Thyroid gland (tissue), 4 donors: ENCODE data around the gene FBXW10B. TPM values are rescaled to one million over a fixed set of nuclear protein-coding genes. Genes with fewer than 3 reads are reported as not detected.
"Not testable (repeated sequence)": the region's sequence is repeated elsewhere in the genome, so short reads cannot be mapped to it uniquely, and the experiment has no call there.

Experiments
- DNase-seq, 2 donors: peaks; one replicate each; pipeline ENCODE4 v3.0.0-alpha.2; 2019
- H3K27ac ChIP-seq, 3 donors: fragments of 200-600 bp; sonication (generic); 1 replicate in 2 of 3; 2 replicates in 1 of 3; pipeline ENCODE4 v1.5.1; 2016 to 2019; ENCODE audit warnings: mild to moderate bottlenecking in 1 of 3, moderate library complexity in 1 of 3
- H3K27me3 ChIP-seq: fragments of 200-600 bp; sonication (generic); one replicate; pipeline ENCODE4 v1.5.1; 2019
- H3K36me3 ChIP-seq, 2 donors: fragments of 200-600 bp; sonication (generic); one replicate each; pipeline ENCODE4 v1.5.1; 2016 to 2019
- H3K4me1 ChIP-seq, 2 donors: fragments of 200-600 bp; sonication (generic); one replicate each; pipeline ENCODE4 v1.5.1; 2017 to 2019
- H3K4me3 ChIP-seq, 3 donors: fragments of 200-600 bp; sonication (generic); replicated peaks in 1 of 3; 1 replicate in 2 of 3; 2 replicates in 1 of 3; pipeline ENCODE4 v1.5.1; 2016; ENCODE audit warnings: mild to moderate bottlenecking in 1 of 3
- H3K9me3 ChIP-seq: fragments of 200-600 bp; sonication (generic); one replicate; pipeline ENCODE4 v1.5.1; 2017
- CTCF ChIP-seq, 6 experiments: fragments of 200-600 bp in 3 of 6; fragments of 450-650 bp in 3 of 6; sonication (generic) in 3 of 6; IDR thresholded peaks; one replicate each; pipeline ENCODE4 v1.5.1; 2016 to 2019; ENCODE audit warnings: antibody characterized with exemption in 6 of 6, mild to moderate bottlenecking in 2 of 6, inconsistent platforms in 1 of 6, moderate library complexity in 1 of 6
- POLR2A ChIP-seq, 2 donors: fragments of 450-650 bp; IDR thresholded peaks; one replicate each; pipeline ENCODE4 v1.6.1; 2017; ENCODE audit warnings: antibody characterized with exemption in 2 of 2, mild to moderate bottlenecking in 2 of 2, moderate library complexity in 1 of 2
- WGBS, 2 donors: methylation state at CpG; one replicate each; pipeline ENCODE4 v1.1.5; 2017; 5-methylcytosine and 5-hydroxymethylcytosine counted together
- intact Hi-C: fragments of 100-400 bp; cut with DNase I; formaldehyde crosslinking; loops from one replicate; pipeline ENCODE4 v1.15.1; 2023
- total RNA-seq, 4 donors: library from RNA; depleted of rRNA; stranded (reverse); fragments of >200 nt; gene quantifications; one replicate each; pipeline ENCODE4 v1.2.3, GENCODE V29; 2016

FBXW10B gene
- total RNA-seq, 4 donors from 2014 or later = 2.8 to 18.4 (median 8.4) TPM

- DNase-seq = no peak
- Histone ChIP-seq H3K4me3 (no peak overlapping the region), H3K9me3 (no peaks in the 10 kb centered on the region), H3K27ac (no peak overlapping the region), H3K4me1 (peaks cover 23 to 38% of the 10 kb centered on the region in 2 donors), H3K27me3 (no peaks in the 10 kb centered on the region), H3K36me3 (no peaks in the 10 kb centered on the region)
- 67 to 69% methylated on average over 3 of the region's 3 CpGs for WGBS, 2 donors
- TF ChIP-seq CTCF (IDR thresholded peaks at IDR 0.05) = no peak
- no peak for TF ChIP-seq POLR2A (IDR thresholded peaks at IDR 0.05)
- intact Hi-C loops = no loop called here
Measured at GRCh38 chr17:15654886-15655561, 35.5 kb upstream of the FBXW10B start.

GRCh38 chr17:15654401-15654800 is 34.9 kb upstream of the FBXW10B start:
- H3K4me3 ChIP-seq, H3K27ac ChIP-seq, H3K36me3 ChIP-seq, H3K27me3 ChIP-seq, DNase-seq, H3K9me3 ChIP-seq, intact Hi-C loops: not testable (repeated sequence)
- peaks cover 22 to 38% of the 10 kb centered on the region in 2 donors for H3K4me1 ChIP-seq
- 81 to 91% methylated on average over 3 of the region's 3 CpGs for WGBS, 2 donors

- intact Hi-C loops = no loop called here
- 86 to 95% methylated on average over 6 of the region's 6 CpGs for WGBS, 2 donors
- H3K9me3 ChIP-seq = no peaks in the 10 kb centered on the region
- no peaks in the 10 kb centered on the region for H3K36me3 ChIP-seq
- H3K27ac ChIP-seq = peak overlapping the region in 1 of 3 donors; percentile 93
- no peak overlapping the region for H3K4me3 ChIP-seq
- no peak for DNase-seq
- H3K4me1 ChIP-seq = peaks cover 21 to 33% of the 10 kb centered on the region in 2 donors
- H3K27me3 ChIP-seq = no peaks in the 10 kb centered on the region
- TF ChIP-seq POLR2A (IDR thresholded peaks at IDR 0.05) (no peak), CTCF (IDR thresholded peaks at IDR 0.05) (no peak)
Measured at GRCh38 chr17:15652960-15653359, 33.5 kb upstream of the FBXW10B start.

GRCh38 chr17:15651583-15652110 is 32.1 kb upstream of the FBXW10B start:
- Histone ChIP-seq H3K27ac (peak overlapping the region; percentile 89 to 93 (median 93)), H3K4me3 (peak overlapping the region; percentile 38 to 90 (median 47)), H3K9me3 (no peaks in the 10 kb centered on the region), H3K4me1 (peaks cover 26 to 29% of the 10 kb centered on the region in 2 donors), H3K27me3 (no peaks in the 10 kb centered on the region), H3K36me3 (no peaks in the 10 kb centered on the region)
- intact Hi-C loops = no loop called here
- peak; percentile 97 to 98 for DNase-seq
- 0 to 3% methylated on average over 7 to 8 of the region's 8 CpGs for WGBS, 2 donors
- TF ChIP-seq POLR2A (IDR thresholded peaks at IDR 0.05) (peak in 1 of 2 donors; percentile 92), CTCF (IDR thresholded peaks at IDR 0.05) (no peak)

GRCh38 chr17:15650741-15651582 is 31.5 kb upstream of the FBXW10B start:
- peaks cover 27 to 30% of the 10 kb centered on the region in 2 donors for H3K4me1 ChIP-seq
- H3K36me3 ChIP-seq = no peaks in the 10 kb centered on the region
- no peaks in the 10 kb centered on the region for H3K9me3 ChIP-seq
- 20 to 28% methylated on average over 11 to 13 of the region's 14 CpGs for WGBS, 2 donors
- intact Hi-C loops = no loop called here
- DNase-seq = peak; percentile 56 to 61
- H3K27me3 ChIP-seq = no peaks in the 10 kb centered on the region
- TF ChIP-seq CTCF (IDR thresholded peaks at IDR 0.05) (no peak), POLR2A (IDR thresholded peaks at IDR 0.05) (no peak)
- peak overlapping the region; percentile 38 to 90 (median 47) for H3K4me3 ChIP-seq
- peak overlapping the region; percentile 89 to 93 (median 93) for H3K27ac ChIP-seq
